Endothelial cell of umbilical vein (primary cell): ENCODE measurements around the gene MTG2.

ENCODE experiments used
- MAX ChIP-seq: IDR thresholded peaks from 2 replicates; pipeline ENCODE4 v1.6.1; 2011; ENCODE audit not compliant: insufficient read depth, insufficient read length
- POLR2A ChIP-seq: IDR thresholded peaks from 2 replicates; pipeline ENCODE4 v1.6.1; 2012; ENCODE audit warnings: low read depth, mild to moderate bottlenecking, control low read depth, low read length
- TF ChIP-seq, protein P1 (sequence below), 2 donors: IDR thresholded peaks; 1 replicate in 1 of 2; 2 replicates in 1 of 2; pipeline ENCODE4 v1.5.1; 2011; ENCODE audit warnings: low read length in 2 of 2, mild to moderate bottlenecking in 2 of 2, moderate library complexity in 2 of 2, control low read depth in 1 of 2, inconsistent platforms in 1 of 2, low read depth in 1 of 2; ENCODE audit not compliant: insufficient read depth in 1 of 2; ENCODE audit errors: extremely low read depth in 1 of 2

DNA sequence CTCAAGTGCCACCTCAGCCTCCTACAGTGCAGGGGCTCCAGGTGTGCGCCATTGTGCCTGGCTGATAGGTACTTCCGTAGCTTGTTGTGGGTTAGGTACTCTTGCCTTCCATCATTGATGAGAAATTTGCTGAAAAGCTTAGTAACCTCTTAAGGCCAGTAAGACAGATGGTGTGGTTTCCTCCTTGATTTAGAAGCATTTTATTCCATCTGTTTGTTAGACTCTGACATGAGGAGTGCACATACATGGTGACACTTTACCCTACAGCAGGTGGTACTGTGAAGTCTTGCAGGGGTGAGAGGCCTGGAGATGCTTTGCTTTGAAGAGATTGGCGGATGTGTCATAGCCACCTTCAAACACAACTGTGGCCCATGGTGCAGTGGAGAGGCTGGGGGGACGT, 14.8 kb upstream of the MTG2 start:
- TF ChIP-seq, protein P1, sequence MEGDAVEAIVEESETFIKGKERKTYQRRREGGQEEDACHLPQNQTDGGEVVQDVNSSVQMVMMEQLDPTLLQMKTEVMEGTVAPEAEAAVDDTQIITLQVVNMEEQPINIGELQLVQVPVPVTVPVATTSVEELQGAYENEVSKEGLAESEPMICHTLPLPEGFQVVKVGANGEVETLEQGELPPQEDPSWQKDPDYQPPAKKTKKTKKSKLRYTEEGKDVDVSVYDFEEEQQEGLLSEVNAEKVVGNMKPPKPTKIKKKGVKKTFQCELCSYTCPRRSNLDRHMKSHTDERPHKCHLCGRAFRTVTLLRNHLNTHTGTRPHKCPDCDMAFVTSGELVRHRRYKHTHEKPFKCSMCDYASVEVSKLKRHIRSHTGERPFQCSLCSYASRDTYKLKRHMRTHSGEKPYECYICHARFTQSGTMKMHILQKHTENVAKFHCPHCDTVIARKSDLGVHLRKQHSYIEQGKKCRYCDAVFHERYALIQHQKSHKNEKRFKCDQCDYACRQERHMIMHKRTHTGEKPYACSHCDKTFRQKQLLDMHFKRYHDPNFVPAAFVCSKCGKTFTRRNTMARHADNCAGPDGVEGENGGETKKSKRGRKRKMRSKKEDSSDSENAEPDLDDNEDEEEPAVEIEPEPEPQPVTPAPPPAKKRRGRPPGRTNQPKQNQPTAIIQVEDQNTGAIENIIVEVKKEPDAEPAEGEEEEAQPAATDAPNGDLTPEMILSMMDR (IDR thresholded peaks at IDR 0.05; ENCODE audit: extremely low read depth in 1 of 2, insufficient read depth in 1 of 2, low read depth in 1 of 2, low read length in 2 of 2) = no peak
- TF ChIP-seq POLR2A = no peak
- no peak for TF ChIP-seq MAX
